ENCODE measurements around the gene KIF21B.
A peak's percentile ranks its signal among the peaks of the same experiment; 100 is the strongest.

Gene KIF21B

GRCh38 chr1:201023517-201023902 lies at the start of gene KIF21B:
Gene KIF21B (minus strand): TSS chr1:201023714. CDS start chr1:201023383, 331 bp downstream.
- DNase-seq: peak; percentile 87

GRCh38 chr1:201072922-201073321 lies 49.4 kb upstream of the KIF21B start:
- DNase-seq: no peak

- DNase-seq: no peak
Observed at GRCh38 chr1:201072149-201072548, 48.6 kb upstream of the KIF21B start.

GRCh38 chr1:201069636-201070035 lies 46.1 kb upstream of the KIF21B start:
- no peak for DNase-seq

GRCh38 chr1:201068976-201069375 lies 45.5 kb upstream of the KIF21B start:
- no peak for DNase-seq

- DNase-seq: no peak
Observed at GRCh38 chr1:201066986-201067385, 43.5 kb upstream of the KIF21B start.

- no peak for DNase-seq
Observed at GRCh38 chr1:201065686-201066085, 42.2 kb upstream of the KIF21B start.

GRCh38 chr1:201064806-201065205 lies 41.3 kb upstream of the KIF21B start:
- DNase-seq: no peak

- DNase-seq: no peak
Observed at GRCh38 chr1:201063145-201063544, 39.6 kb upstream of the KIF21B start.

GRCh38 chr1:201062511-201063091 lies 39.1 kb upstream of the KIF21B start:
- no peak for DNase-seq

- DNase-seq: no peak
Observed at GRCh38 chr1:201061886-201062285, 38.4 kb upstream of the KIF21B start.

- DNase-seq: no peak
Observed at GRCh38 chr1:201061049-201061448, 37.5 kb upstream of the KIF21B start.

- DNase-seq: no peak
Observed at GRCh38 chr1:201060586-201060985, 37.1 kb upstream of the KIF21B start.

GRCh38 chr1:201059871-201060555 lies 36.5 kb upstream of the KIF21B start:
- no peak for DNase-seq

- DNase-seq: no peak
Observed at GRCh38 chr1:201059401-201059800, 35.9 kb upstream of the KIF21B start.

GRCh38 chr1:201054091-201054543 lies 30.6 kb upstream of the KIF21B start:
- no peak for DNase-seq

- no peak for DNase-seq
Observed at GRCh38 chr1:201053155-201053860, 29.8 kb upstream of the KIF21B start.

GRCh38 chr1:201051399-201051798 lies 27.9 kb upstream of the KIF21B start:
- DNase-seq: no peak

GRCh38 chr1:201050515-201051277 lies 27.2 kb upstream of the KIF21B start:
- DNase-seq: no peak

- DNase-seq: no peak
Observed at GRCh38 chr1:201049248-201049831, 25.8 kb upstream of the KIF21B start.

GRCh38 chr1:201048521-201048920 lies 25.0 kb upstream of the KIF21B start:
- DNase-seq: no peak

GRCh38 chr1:201044119-201044518 lies 20.6 kb upstream of the KIF21B start:
- DNase-seq: no peak

Measured in CD4-positive, alpha-beta T cell treated with Interleukin-4 for 4 hours (primary cell).